A549 (cell line): ENCODE measurements around the gene MUC12. TPM values are rescaled to one million over a fixed set of nuclear protein-coding genes. Genes with fewer than 3 reads are reported as not detected.
A peak's percentile ranks its signal among the peaks of the same experiment; 100 is the strongest.

Experiments used
- ATAC-seq, 2 experiments: fragments of 200-7000 bp in 1 of 2; fragments of >200 bp in 1 of 2; cut with Nextera tagmentation in 1 of 2; cut with Tn5 transposase in 1 of 2; 3 replicates each; pipeline versions ENCODE4 v1.8.0 to v1.9.1; 2018 to 2020; ENCODE audit warnings: mild to moderate bottlenecking in 1 of 2, moderate library complexity in 1 of 2
- CTCF ChIA-PET: fragments of 300-600 bp; sonication (Branson Sonifier 250); formaldehyde crosslinking; extraction: SDS; loops from one replicate; lab custom pipeline; 2021; ENCODE audit warnings: antibody characterized with exemption, inconsistent platforms; lab: Yijun Ruan, JAX
- POLR2A ChIA-PET: fragments of 350-600 bp; formaldehyde crosslinking; extraction: SDS; loops from one replicate; lab custom pipeline; 2021; ENCODE audit warnings: antibody characterized with exemption, inconsistent platforms; lab: Yijun Ruan, JAX
- DNase-seq, 2 experiments: peaks; one replicate each; pipeline versions ENCODE4 v3.0.0 to v3.0.0-alpha.2; 2011 to 2016; ENCODE audit warnings: low read depth in 1 of 2, low spot score in 1 of 2
- FAIRE-seq: peaks from 2 replicates; lab custom pipeline; 2011; peaks lifted over from hg19 to GRCh38; lab: Jason Lieb, UNC
- H3K27ac ChIP-seq, 2 experiments: fragments of >200 bp; sonication (Bioruptor Twin); formaldehyde crosslinking; 3 replicates each; pipeline ENCODE4 v1.5.1; 2016 to 2017
- H3K4me1 ChIP-seq: fragments of >200 bp; sonication (Bioruptor Twin); formaldehyde crosslinking; 3 replicates; pipeline ENCODE4 v1.6.1; 2016
- H3K4me2 ChIP-seq: fragments of >200 bp; sonication (Bioruptor Twin); formaldehyde crosslinking; 3 replicates; pipeline ENCODE4 v1.6.1; 2016
- H3K4me3 ChIP-seq: fragments of >200 bp; sonication (Bioruptor Twin); formaldehyde crosslinking; 3 replicates; pipeline ENCODE4 v1.5.1; 2016
- H3K9me3 ChIP-seq: fragments of >200 bp; sonication (Bioruptor Twin); formaldehyde crosslinking; 3 replicates; pipeline ENCODE4 v1.6.1; 2016
- BHLHE40 ChIP-seq: IDR thresholded peaks from 2 replicates; pipeline ENCODE4 v1.6.1; 2012; ENCODE audit warnings: low read depth, low read length, inconsistent platforms
- CBX8 ChIP-seq: fragments of 200-600 bp; sonication (generic); IDR thresholded peaks from 2 replicates; pipeline ENCODE4 v1.6.1; 2016
- CHD4 ChIP-seq: fragments of 200-600 bp; sonication (generic); IDR thresholded peaks from 2 replicates; pipeline ENCODE4 v1.6.1; 2016; ENCODE audit warnings: antibody characterized with exemption, mild to moderate bottlenecking, borderline replicate concordance
- EP300 ChIP-seq, 2 experiments: fragments of >200 bp; sonication (Bioruptor Twin); formaldehyde crosslinking; IDR thresholded peaks; 2 replicates in 1 of 2; 3 replicates in 1 of 2; pipeline ENCODE4 v1.6.1; 2016 to 2017
- HOXB5 ChIP-seq: fragments of 250-450 bp; sonication (Bioruptor Pico); IDR thresholded peaks from 2 replicates; pipeline ENCODE4 v1.5.0; 2020; ENCODE audit warnings: mild to moderate bottlenecking, moderate library complexity
- KDM1A ChIP-seq: fragments of 200-600 bp; sonication (generic); IDR thresholded peaks from 2 replicates; pipeline ENCODE4 v1.6.1; 2016; ENCODE audit warnings: low read depth, mild to moderate bottlenecking
- MAZ ChIP-seq: fragments of 150-350 bp; IDR thresholded peaks from 2 replicates; pipeline ENCODE4 v1.6.1; 2014; ENCODE audit warnings: antibody characterized with exemption, low read depth, low read length, borderline replicate concordance
- NPAS2 ChIP-seq: fragments of 250-450 bp; sonication (Bioruptor Pico); IDR thresholded peaks from 2 replicates; pipeline ENCODE4 v1.8.0; 2022; ENCODE audit warnings: mild to moderate bottlenecking, moderate library complexity, borderline replicate concordance
- POLR2A ChIP-seq: IDR thresholded peaks from 2 replicates; pipeline ENCODE4 v1.6.1; 2012; ENCODE audit warnings: mild to moderate bottlenecking, low read length
- RNF2 ChIP-seq: fragments of 200-600 bp; sonication (generic); IDR thresholded peaks from 2 replicates; pipeline ENCODE4 v1.6.1; 2016; ENCODE audit warnings: low read depth, mild to moderate bottlenecking, antibody characterized with exemption, moderate library complexity, borderline replicate concordance
- ZC3H11A ChIP-seq: fragments of 450-650 bp; IDR thresholded peaks from 2 replicates; pipeline ENCODE4 v1.6.1; 2014; ENCODE audit warnings: antibody characterized with exemption, mild to moderate bottlenecking
- WGBS: methylation state at CpG from one replicate; pipeline ENCODE4 v1.1.6; 2017; ENCODE audit errors: missing lambda C conversion rate; 5-methylcytosine and 5-hydroxymethylcytosine counted together
- polyA plus RNA-seq, 4 experiments: library from polyadenylated mRNA; depleted of rRNA in 3 of 4; stranded (reverse); fragments of >200 nt; fragmentation: RNase III in 1 of 4; extraction: RNeasy Plus Mini Kit Qiagen cat#74134 plus additional on column Dnase treatment in 1 of 4; gene quantifications; 2 replicates in 3 of 4; 3 replicates in 1 of 4; pipeline ENCODE4 v1.2.3, GENCODE V29; 2011 to 2017
- TF ChIP-seq, protein P1 (sequence below): fragments of >200 bp; sonication (Bioruptor Twin); formaldehyde crosslinking; IDR thresholded peaks from 3 replicates; pipeline ENCODE4 v1.5.1; 2016
- TF ChIP-seq, protein P2 (sequence below): fragments of >200 bp; sonication (Bioruptor Twin); formaldehyde crosslinking; IDR thresholded peaks from 3 replicates; pipeline ENCODE4 v1.6.1; 2016
- TF ChIP-seq, protein P3 (sequence below): fragments of 250-450 bp; sonication (Bioruptor Pico); IDR thresholded peaks from 2 replicates; pipeline ENCODE4 v1.5.0; 2021; ENCODE audit warnings: mild to moderate bottlenecking, moderate library complexity, borderline replicate concordance
- TF ChIP-seq, protein P4 (sequence below): IDR thresholded peaks from 2 replicates; pipeline ENCODE4 v1.6.1; 2012; ENCODE audit warnings: low read depth, borderline replicate concordance
- TF ChIP-seq, protein P5 (sequence below): IDR thresholded peaks from 2 replicates; pipeline ENCODE4 v1.6.1; 2012
- TF ChIP-seq, protein P6 (sequence below): IDR thresholded peaks from 2 replicates; pipeline ENCODE4 v1.6.1; 2012

The MUC12 gene
- polyA plus RNA-seq, 2 of the 4 experiments (the other 2 are of a cell fraction), result 1.2 to 2.4 TPM

DNA sequence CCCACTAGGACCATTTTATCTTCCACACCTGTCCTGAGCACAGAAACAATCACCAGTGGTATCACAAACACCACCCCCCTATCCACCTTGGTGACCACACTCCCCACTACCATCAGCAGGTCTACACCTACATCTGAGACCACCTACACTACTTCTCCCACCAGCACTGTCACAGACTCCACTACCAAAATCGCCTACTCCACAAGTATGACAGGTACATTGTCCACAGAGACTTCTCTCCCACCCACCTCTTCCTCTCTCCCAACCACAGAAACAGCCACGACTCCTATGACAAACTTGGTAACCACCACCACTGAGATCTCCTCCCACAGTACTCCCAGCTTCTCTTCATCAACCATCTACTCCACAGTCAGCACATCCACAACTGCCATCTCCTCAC, 16.7 kb upstream of the MUC12 start:
- ChIA-PET POLR2A (no interaction called here), CTCF (interaction anchor here (1.0 kb wide), 1 partner anchor 13 kb away, joined by 3 read pairs; no protein-coding TSS in a partner anchor)
- TF ChIP-seq ZC3H11A (no peak), BHLHE40 (no peak), RNF2 (no peak)
- TF ChIP-seq, protein P1, sequence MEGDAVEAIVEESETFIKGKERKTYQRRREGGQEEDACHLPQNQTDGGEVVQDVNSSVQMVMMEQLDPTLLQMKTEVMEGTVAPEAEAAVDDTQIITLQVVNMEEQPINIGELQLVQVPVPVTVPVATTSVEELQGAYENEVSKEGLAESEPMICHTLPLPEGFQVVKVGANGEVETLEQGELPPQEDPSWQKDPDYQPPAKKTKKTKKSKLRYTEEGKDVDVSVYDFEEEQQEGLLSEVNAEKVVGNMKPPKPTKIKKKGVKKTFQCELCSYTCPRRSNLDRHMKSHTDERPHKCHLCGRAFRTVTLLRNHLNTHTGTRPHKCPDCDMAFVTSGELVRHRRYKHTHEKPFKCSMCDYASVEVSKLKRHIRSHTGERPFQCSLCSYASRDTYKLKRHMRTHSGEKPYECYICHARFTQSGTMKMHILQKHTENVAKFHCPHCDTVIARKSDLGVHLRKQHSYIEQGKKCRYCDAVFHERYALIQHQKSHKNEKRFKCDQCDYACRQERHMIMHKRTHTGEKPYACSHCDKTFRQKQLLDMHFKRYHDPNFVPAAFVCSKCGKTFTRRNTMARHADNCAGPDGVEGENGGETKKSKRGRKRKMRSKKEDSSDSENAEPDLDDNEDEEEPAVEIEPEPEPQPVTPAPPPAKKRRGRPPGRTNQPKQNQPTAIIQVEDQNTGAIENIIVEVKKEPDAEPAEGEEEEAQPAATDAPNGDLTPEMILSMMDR, result no peak
- Histone ChIP-seq H3K4me2 (no peak overlapping the region), H3K4me3 (no peak overlapping the region), H3K4me1 (no peaks in the 10 kb centered on the region), H3K9me3 (peaks cover 16% of the 10 kb centered on the region; the same call in 2 of the 3 replicates), H3K27ac (no peak overlapping the region)
- WGBS, result 3% methylated on average over 2 of the region's 2 CpGs
- DNase-seq, result no peak
- ATAC-seq, result no peak
- no peak for FAIRE-seq

DNA sequence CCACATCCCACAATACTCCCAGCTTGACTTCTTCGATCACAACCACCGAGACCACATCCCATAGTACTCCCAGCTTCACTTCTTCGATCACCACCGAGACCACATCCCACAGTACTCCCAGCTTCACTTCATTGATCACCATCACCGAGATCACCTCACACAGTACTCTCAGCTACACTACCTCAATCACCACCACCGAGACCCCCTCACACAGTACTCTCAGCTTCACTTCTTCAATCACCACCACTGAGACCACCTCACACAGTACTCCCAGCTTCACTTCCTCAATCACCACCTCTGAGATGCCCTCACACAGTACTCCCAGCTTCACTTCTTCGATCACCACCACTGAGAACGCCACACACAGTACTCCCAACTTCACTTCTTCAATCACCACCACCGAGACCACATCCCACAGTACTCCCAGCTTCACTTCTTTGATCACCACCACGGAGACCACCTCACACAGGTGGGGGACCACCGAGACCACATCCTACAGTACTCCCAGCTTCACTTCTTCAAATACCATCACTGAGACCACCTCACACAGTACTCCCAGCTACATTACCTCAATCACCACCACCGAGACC, 11.4 kb upstream of the MUC12 start:
- ATAC-seq, result peak in 1 of 2 experiments; percentile 48; a peak in 3 of 6 replicates
- WGBS, result 24% methylated on average over 12 of the region's 12 CpGs
- CTCF ChIA-PET, result interaction anchor here (0.6 to 3.7 kb wide), 19 partner anchors 8 to 243 kb away, joined by 3 to 26 read pairs (median 3); partner anchors contain the start of gene MUC12

DNA sequence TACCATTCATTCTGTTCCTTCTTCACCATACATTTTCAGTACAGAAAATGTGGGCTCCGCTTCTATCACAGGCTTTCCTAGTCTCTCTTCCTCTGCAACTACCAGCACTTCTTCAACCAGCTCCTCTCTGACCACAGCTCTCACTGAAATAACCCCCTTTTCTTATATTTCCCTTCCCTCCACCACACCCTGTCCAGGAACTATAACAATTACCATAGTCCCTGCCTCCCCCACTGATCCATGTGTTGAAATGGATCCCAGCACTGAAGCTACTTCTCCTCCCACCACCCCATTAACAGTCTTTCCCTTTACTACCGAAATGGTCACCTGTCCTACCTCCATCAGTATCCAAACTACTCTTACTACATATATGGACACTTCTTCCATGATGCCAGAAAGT, 9.5 kb upstream of the MUC12 start:
- 17% methylated on average over 2 of the region's 2 CpGs for WGBS

More for the DNA sequence above, 11.4 kb upstream of the MUC12 start:
- Histone ChIP-seq H3K27ac (no peak overlapping the region), H3K4me3 (no peak overlapping the region), H3K9me3 (peaks cover 30% of the 10 kb centered on the region), H3K4me2 (no peak overlapping the region), H3K4me1 (no peaks in the 10 kb centered on the region)
- FAIRE-seq (no peak), DNase-seq (peak in 1 of 2 experiments; percentile 35)
- POLR2A ChIA-PET, result no interaction called here
- TF ChIP-seq KDM1A, result peak; percentile 63; the same call in 1 of the 2 replicates
- TF ChIP-seq, protein P2, sequence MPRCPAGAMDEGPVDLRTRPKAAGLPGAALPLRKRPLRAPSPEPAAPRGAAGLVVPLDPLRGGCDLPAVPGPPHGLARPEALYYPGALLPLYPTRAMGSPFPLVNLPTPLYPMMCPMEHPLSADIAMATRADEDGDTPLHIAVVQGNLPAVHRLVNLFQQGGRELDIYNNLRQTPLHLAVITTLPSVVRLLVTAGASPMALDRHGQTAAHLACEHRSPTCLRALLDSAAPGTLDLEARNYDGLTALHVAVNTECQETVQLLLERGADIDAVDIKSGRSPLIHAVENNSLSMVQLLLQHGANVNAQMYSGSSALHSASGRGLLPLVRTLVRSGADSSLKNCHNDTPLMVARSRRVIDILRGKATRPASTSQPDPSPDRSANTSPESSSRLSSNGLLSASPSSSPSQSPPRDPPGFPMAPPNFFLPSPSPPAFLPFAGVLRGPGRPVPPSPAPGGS, result no peak
- 0 out of 2 replicates have a peak, but pooled peaks have one; percentile 9 for TF ChIP-seq POLR2A
- TF ChIP-seq CBX8, result no peak
- peak; percentile 62; the same call in 1 of the 2 replicates for TF ChIP-seq CHD4

More for the DNA sequence above, 9.5 kb upstream of the MUC12 start:
- ATAC-seq, result no peak
- ChIA-PET CTCF (interaction anchor here (1.8 to 3.7 kb wide), 2 partner anchors 10 to 99 kb away, joined by 4 to 26 read pairs; partner anchors contain the start of gene MUC3A), POLR2A (no interaction called here)
- no peak overlapping the region for H3K4me3 ChIP-seq
- no peaks in the 10 kb centered on the region for H3K4me1 ChIP-seq
- FAIRE-seq, result no peak
- DNase-seq, result no peak
- peaks cover 24% of the 10 kb centered on the region; the same call in 2 of the 3 replicates for H3K9me3 ChIP-seq
- H3K4me2 ChIP-seq, result no peak overlapping the region
- H3K27ac ChIP-seq, result no peak overlapping the region
- TF ChIP-seq EP300 (IDR thresholded peaks at IDR 0.05) (no peak), NPAS2 (no peak), MAZ (no peak), ZC3H11A (no peak), HOXB5 (CRISPR knock-in tag) (no peak), CBX8 (no peak)
- TF ChIP-seq, protein P3, sequence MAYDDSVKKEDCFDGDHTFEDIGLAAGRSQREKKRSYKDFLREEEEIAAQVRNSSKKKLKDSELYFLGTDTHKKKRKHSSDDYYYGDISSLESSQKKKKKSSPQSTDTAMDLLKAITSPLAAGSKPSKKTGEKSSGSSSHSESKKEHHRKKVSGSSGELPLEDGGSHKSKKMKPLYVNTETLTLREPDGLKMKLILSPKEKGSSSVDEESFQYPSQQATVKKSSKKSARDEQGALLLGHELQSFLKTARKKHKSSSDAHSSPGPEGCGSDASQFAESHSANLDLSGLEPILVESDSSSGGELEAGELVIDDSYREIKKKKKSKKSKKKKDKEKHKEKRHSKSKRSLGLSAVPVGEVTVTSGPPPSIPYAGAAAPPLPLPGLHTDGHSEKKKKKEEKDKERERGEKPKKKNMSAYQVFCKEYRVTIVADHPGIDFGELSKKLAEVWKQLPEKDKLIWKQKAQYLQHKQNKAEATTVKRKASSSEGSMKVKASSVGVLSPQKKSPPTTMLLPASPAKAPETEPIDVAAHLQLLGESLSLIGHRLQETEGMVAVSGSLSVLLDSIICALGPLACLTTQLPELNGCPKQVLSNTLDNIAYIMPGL (CRISPR knock-in tag), result no peak
- TF ChIP-seq, protein P4, sequence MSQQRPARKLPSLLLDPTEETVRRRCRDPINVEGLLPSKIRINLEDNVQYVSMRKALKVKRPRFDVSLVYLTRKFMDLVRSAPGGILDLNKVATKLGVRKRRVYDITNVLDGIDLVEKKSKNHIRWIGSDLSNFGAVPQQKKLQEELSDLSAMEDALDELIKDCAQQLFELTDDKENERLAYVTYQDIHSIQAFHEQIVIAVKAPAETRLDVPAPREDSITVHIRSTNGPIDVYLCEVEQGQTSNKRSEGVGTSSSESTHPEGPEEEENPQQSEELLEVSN, result no peak
- TF ChIP-seq, protein P1, result no peak
- TF ChIP-seq, protein P5, sequence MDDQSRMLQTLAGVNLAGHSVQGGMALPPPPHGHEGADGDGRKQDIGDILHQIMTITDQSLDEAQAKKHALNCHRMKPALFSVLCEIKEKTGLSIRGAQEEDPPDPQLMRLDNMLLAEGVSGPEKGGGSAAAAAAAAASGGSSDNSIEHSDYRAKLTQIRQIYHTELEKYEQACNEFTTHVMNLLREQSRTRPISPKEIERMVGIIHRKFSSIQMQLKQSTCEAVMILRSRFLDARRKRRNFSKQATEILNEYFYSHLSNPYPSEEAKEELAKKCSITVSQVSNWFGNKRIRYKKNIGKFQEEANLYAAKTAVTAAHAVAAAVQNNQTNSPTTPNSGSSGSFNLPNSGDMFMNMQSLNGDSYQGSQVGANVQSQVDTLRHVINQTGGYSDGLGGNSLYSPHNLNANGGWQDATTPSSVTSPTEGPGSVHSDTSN, result no peak
- TF ChIP-seq, protein P6, sequence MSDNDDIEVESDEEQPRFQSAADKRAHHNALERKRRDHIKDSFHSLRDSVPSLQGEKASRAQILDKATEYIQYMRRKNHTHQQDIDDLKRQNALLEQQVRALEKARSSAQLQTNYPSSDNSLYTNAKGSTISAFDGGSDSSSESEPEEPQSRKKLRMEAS, result no peak
